Ovary (tissue), 9 donors: ENCODE measurements around the gene FAM219A. TPM values are rescaled to one million over a fixed set of nuclear protein-coding genes. Genes with fewer than 3 reads are reported as not detected.

ENCODE experiments used
- DNase-seq, 5 donors: peaks; one replicate each; pipeline ENCODE4 v3.0.0-alpha.2; 2019 to 2020
- H3K27ac ChIP-seq, 2 donors: fragments of 200-600 bp; one replicate each; pipeline versions ENCODE4 v1.5.1 to v1.8.0; 2019 to 2022
- H3K27me3 ChIP-seq: fragments of 200-600 bp; one replicate; pipeline ENCODE4 v1.8.0; 2022
- H3K36me3 ChIP-seq: fragments of 200-600 bp; sonication (generic); one replicate; pipeline ENCODE4 v1.5.1; 2019
- H3K4me1 ChIP-seq: one replicate; pipeline ENCODE4 v1.8.1; 2013; ENCODE audit warnings: mild to moderate bottlenecking, moderate library complexity; ENCODE audit not compliant: insufficient read depth
- H3K4me3 ChIP-seq: fragments of 200-600 bp; sonication (generic); one replicate; pipeline ENCODE4 v1.5.1; 2017
- H3K9me3 ChIP-seq, 2 donors: fragments of 200-600 bp in 1 of 2; sonication (generic) in 1 of 2; one replicate each; pipeline versions ENCODE4 v1.5.1 to v1.8.1; 2013 to 2019; ENCODE audit warnings: mild to moderate bottlenecking in 1 of 2, moderate library complexity in 1 of 2
- EP300 ChIP-seq: sonication (generic); formaldehyde crosslinking; IDR thresholded peaks from one replicate; pipeline ENCODE4 v1.6.1; 2017; ENCODE audit warnings: antibody characterized with exemption
- POLR2A ChIP-seq: fragments of 450-650 bp; IDR thresholded peaks from one replicate; pipeline ENCODE4 v1.6.1; 2017; ENCODE audit warnings: antibody characterized with exemption, mild to moderate bottlenecking, moderate library complexity
- WGBS, 3 donors: extraction: QIAGEN DNeasy Blood & Tissue Kit in 1 of 3; methylation state at CpG; one replicate each; pipeline versions ENCODE4 v1.1.5 to v1.1.7; 2013 to 2017; 5-methylcytosine and 5-hydroxymethylcytosine counted together
- intact Hi-C, 4 donors: fragments of 100-400 bp; cut with DNase I; formaldehyde crosslinking; loops; one replicate each; pipeline versions ENCODE4 v1.11.0 to v1.15.1; 2022 to 2023
- polyA plus RNA-seq, 2 donors: library from polyadenylated mRNA; stranded (reverse); fragments of 200-250 nt in 1 of 2; fragments of 350-450 nt in 1 of 2; fragmentation: Illumina TruSeq in 1 of 2; extraction: RNeasy Lipid Tissue Mini Kit (QIAGEN cat#74804) in 1 of 2; gene quantifications; one replicate each; pipeline ENCODE4 v1.2.3, GENCODE V29; 2013 to 2014
- total RNA-seq, 7 donors: library from RNA; depleted of rRNA in 2 of 7; stranded (reverse); fragments of >200 nt in 2 of 7; fragmentation: NEBNext Ultra II Directional in 3 of 7; extraction: Animal tissue kit (Norgen Biotek cat#: 25700) in 3 of 7; gene quantifications; one replicate each; pipeline versions ENCODE4 v1.1.0 to v1.2.4, GENCODE V29; 2016 to 2023
- TF ChIP-seq, protein P1 (sequence below), 3 donors: fragments of 450-650 bp in 2 of 3; fragments of 200-600 bp in 1 of 3; IDR thresholded peaks; one replicate each; pipeline versions ENCODE4 v1.5.1 to v1.8.0; 2016 to 2022; ENCODE audit warnings: antibody characterized with exemption in 3 of 3, mild to moderate bottlenecking in 1 of 3
- donor health status: DM: no; HTN: no; CAD: no; lungs with moderate emphysema.
- donor health status: DM: no; HTN: no; CAD: no.
- donor health status: Bipolar disorder and iron deficiency.
- donor health status: DM: yes; HTN: yes; CAD: no.
- donor health status: DM: no; HTN: no; CAD: no.
- donor health status: DM: yes; HTN: yes; CAD: no.

The FAM219A gene
- total and polyA plus RNA-seq, 9 donors: 5.2 to 24.7 (median 15.2) TPM

DNA sequence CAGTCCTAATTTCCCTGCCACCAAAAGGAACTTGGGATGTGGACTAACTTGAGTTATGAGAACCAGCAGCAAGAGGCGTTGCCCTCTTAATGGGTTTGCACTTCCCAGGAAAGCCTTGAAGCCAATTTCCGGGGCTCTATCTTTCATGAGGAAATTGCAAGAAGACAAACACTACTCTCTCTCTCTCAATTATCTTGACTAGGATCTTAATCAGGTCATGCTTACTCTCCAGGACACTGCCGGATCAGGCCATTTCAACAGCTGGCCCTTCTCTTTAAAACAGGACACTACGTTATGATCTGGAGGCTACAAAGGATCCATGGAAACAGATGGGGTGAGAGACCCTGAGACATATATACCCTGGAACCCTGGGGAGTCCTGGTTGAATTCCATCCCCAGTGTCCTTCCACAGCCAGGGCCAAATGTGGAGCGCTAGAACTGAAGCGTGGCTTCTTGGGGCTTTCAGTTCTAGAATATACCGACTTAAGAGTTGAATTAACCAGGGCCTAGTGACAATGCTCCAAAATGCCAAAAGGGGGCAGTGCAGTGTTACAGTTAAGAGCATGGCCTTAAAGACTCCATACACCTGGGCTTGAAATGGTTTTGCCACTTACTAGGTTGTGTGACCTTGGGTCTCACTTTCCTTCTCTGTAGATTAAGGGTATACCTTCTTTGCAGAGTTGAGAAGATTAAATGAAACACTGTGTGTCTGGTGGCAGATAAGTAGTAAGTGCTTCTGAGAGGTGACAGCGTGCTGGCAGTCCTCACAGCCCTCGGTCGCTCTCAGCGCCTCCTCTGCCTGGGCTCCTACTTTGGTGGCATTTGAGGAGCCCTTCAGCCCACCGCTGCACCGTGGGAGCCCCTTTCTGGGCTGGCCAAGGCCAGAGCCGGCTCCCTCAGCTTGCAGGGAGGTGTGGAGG is 21.1 kb downstream of the FAM219A start:
- Histone ChIP-seq H3K27ac (no peak overlapping the region), H3K36me3 (no peaks in the 10 kb centered on the region), H3K27me3 (no peaks in the 10 kb centered on the region), H3K4me1 (no peaks in the 10 kb centered on the region), H3K4me3 (no peak overlapping the region), H3K9me3 (no peaks in the 10 kb centered on the region)
- peak in 1 of 5 donors; percentile 35 for DNase-seq
- intact Hi-C loops: no loop called here
- TF ChIP-seq EP300 (no peak), POLR2A (no peak)
- TF ChIP-seq, protein P1, sequence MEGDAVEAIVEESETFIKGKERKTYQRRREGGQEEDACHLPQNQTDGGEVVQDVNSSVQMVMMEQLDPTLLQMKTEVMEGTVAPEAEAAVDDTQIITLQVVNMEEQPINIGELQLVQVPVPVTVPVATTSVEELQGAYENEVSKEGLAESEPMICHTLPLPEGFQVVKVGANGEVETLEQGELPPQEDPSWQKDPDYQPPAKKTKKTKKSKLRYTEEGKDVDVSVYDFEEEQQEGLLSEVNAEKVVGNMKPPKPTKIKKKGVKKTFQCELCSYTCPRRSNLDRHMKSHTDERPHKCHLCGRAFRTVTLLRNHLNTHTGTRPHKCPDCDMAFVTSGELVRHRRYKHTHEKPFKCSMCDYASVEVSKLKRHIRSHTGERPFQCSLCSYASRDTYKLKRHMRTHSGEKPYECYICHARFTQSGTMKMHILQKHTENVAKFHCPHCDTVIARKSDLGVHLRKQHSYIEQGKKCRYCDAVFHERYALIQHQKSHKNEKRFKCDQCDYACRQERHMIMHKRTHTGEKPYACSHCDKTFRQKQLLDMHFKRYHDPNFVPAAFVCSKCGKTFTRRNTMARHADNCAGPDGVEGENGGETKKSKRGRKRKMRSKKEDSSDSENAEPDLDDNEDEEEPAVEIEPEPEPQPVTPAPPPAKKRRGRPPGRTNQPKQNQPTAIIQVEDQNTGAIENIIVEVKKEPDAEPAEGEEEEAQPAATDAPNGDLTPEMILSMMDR (IDR thresholded peaks at IDR 0.05): no peak
- 72 to 78% (median 77%) methylated on average over 13 to 14 of the region's 14 CpGs for WGBS, 3 donors

DNA sequence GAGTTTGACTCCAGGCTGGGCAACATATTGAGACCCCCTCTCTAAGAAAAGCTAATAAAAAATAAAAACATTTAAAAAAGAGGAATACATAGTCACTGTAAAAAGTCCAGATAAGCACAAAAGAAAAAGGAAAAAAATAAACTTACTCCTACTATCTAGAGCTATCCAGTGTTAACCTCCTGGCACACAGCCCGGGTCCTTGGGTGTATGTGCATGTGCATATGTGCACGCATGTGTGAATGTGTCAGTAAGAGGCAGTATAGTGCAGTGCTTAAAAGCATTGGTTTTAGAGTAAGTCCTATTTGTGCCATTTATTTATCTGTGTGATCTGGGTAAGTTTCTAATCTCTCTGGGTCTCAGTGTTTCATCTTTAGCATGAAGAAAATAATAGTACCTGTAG is 26.7 kb downstream of the FAM219A start:
- DNase-seq: no peak
- 57 to 85% (median 65%) methylated on average over 2 of the region's 2 CpGs for WGBS, 3 donors
- Histone ChIP-seq H3K9me3 (no peaks in the 10 kb centered on the region), H3K36me3 (no peaks in the 10 kb centered on the region), H3K27ac (no peak overlapping the region), H3K4me1 (peaks cover 7% of the 10 kb centered on the region), H3K4me3 (no peak overlapping the region), H3K27me3 (no peaks in the 10 kb centered on the region)
- TF ChIP-seq, protein P1 (IDR thresholded peaks at IDR 0.05): no peak
- TF ChIP-seq EP300: no peak
- no peak for TF ChIP-seq POLR2A
- intact Hi-C loops: no loop called here

DNA sequence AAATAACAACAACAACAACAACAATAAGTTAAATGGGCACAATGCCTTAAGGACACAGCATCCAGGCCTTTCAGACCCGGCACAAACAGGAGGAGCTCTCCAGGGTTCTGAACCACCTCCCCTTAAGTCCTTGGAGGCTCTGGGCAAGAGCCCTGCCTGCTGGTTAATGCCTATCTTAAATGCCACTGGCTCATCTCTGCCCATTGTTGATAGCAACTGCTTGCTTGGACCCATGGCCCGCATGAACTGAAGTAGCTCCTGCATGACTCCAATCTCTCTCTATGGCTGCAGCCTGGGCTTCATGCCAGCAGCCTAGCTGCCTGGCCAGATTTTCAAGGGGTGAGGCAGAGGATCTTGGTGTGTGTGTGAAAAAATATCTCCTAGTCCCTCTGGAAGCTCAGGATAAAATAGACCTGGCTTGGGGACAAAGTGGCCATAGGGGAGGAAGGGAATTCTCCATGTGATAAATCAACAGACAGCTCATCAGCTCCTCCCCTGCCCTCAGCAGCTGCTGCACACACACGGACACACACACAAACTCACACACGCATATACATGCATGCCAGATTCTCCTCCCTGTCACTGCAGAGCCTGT is 27.4 kb downstream of the FAM219A start:
- H3K4me1 ChIP-seq: peaks cover 7% of the 10 kb centered on the region
- DNase-seq: peak; percentile 21 to 76 (median 45)
- H3K9me3 ChIP-seq: no peaks in the 10 kb centered on the region
- TF ChIP-seq POLR2A: no peak
- TF ChIP-seq, protein P1 (IDR thresholded peaks at IDR 0.05): no peak
- TF ChIP-seq EP300: no peak
- H3K36me3 ChIP-seq: no peaks in the 10 kb centered on the region
- H3K4me3 ChIP-seq: no peak overlapping the region
- 12 to 18% (median 14%) methylated on average over 4 of the region's 4 CpGs for WGBS, 3 donors
- no peak overlapping the region for H3K27ac ChIP-seq
- no peaks in the 10 kb centered on the region for H3K27me3 ChIP-seq
- intact Hi-C loops: no loop called here

DNA sequence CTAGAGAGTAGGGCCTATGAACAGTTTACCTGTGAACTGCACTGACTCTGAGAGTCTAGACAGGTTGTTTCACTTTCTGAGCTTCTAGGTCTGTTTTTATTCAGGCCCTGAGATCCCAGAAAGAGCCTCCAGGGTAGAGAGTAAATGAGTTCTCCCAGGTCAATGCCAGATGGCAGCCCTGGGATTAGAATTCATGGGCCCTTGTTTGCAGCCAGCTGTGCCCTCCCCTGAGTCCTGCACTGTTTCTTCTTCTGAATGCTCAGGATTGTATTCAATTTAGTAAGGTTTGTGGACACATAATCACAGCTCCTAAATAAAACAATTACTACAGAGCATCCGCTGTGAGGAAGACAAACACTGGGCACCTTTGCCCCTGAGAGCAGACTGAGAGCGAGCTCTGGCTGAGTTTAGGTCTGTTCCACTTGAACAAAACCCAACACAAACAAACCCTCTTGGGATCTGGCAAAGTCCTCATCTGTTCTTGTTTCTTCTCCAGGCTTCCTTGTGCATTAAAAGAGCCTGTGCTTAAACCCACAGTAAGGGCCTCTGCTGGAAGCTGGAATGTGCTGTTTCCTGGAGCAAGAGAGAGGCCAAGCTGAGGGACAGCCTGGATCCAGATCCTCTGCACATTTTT is 29.9 kb downstream of the FAM219A start:
- Histone ChIP-seq H3K27ac (no peak overlapping the region), H3K27me3 (no peaks in the 10 kb centered on the region), H3K36me3 (no peaks in the 10 kb centered on the region), H3K4me3 (no peak overlapping the region), H3K4me1 (peaks cover 7% of the 10 kb centered on the region), H3K9me3 (no peaks in the 10 kb centered on the region)
- 15 to 32% (median 17%) methylated on average over 2 of the region's 2 CpGs for WGBS, 3 donors
- no peak for DNase-seq
- intact Hi-C loops: no loop called here
- TF ChIP-seq, protein P1 (IDR thresholded peaks at IDR 0.05): no peak
- TF ChIP-seq POLR2A: no peak
- no peak for TF ChIP-seq EP300
